Measurements from ENCODE around the gene DISP3.

DNA sequence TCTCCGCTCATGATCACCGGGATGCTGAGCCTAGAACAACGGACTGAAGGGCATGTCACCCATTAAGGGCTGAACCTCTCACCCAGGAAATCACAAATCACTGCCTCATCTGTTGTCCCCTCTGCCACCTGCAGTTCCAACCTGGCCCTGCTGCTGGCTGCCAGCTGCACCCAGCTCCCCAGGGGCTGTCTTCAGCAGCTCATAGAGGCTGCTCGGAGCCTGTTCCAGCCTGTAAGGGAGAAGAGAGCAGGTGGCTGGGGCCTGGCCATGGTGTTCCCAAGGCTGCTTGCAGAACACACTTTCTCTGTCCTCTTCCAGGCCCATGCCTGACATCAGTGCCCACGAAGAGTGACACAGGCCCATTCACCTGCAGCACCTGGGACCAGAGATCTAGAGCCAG, 44.5 kb upstream of the DISP3 start:
- TF ChIP-seq, protein P1, sequence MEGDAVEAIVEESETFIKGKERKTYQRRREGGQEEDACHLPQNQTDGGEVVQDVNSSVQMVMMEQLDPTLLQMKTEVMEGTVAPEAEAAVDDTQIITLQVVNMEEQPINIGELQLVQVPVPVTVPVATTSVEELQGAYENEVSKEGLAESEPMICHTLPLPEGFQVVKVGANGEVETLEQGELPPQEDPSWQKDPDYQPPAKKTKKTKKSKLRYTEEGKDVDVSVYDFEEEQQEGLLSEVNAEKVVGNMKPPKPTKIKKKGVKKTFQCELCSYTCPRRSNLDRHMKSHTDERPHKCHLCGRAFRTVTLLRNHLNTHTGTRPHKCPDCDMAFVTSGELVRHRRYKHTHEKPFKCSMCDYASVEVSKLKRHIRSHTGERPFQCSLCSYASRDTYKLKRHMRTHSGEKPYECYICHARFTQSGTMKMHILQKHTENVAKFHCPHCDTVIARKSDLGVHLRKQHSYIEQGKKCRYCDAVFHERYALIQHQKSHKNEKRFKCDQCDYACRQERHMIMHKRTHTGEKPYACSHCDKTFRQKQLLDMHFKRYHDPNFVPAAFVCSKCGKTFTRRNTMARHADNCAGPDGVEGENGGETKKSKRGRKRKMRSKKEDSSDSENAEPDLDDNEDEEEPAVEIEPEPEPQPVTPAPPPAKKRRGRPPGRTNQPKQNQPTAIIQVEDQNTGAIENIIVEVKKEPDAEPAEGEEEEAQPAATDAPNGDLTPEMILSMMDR (IDR thresholded peaks at IDR 0.05) = no peak
- TF ChIP-seq, protein P2, sequence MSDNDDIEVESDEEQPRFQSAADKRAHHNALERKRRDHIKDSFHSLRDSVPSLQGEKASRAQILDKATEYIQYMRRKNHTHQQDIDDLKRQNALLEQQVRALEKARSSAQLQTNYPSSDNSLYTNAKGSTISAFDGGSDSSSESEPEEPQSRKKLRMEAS (IDR thresholded peaks at IDR 0.05; ENCODE audit: low read depth) = no peak
- TF ChIP-seq, protein P3, sequence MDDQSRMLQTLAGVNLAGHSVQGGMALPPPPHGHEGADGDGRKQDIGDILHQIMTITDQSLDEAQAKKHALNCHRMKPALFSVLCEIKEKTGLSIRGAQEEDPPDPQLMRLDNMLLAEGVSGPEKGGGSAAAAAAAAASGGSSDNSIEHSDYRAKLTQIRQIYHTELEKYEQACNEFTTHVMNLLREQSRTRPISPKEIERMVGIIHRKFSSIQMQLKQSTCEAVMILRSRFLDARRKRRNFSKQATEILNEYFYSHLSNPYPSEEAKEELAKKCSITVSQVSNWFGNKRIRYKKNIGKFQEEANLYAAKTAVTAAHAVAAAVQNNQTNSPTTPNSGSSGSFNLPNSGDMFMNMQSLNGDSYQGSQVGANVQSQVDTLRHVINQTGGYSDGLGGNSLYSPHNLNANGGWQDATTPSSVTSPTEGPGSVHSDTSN (IDR thresholded peaks at IDR 0.05) = no peak
- TF ChIP-seq FOSL2 (IDR thresholded peaks at IDR 0.05; ENCODE audit: borderline replicate concordance, low read depth) = no peak
- TF ChIP-seq, protein P4, sequence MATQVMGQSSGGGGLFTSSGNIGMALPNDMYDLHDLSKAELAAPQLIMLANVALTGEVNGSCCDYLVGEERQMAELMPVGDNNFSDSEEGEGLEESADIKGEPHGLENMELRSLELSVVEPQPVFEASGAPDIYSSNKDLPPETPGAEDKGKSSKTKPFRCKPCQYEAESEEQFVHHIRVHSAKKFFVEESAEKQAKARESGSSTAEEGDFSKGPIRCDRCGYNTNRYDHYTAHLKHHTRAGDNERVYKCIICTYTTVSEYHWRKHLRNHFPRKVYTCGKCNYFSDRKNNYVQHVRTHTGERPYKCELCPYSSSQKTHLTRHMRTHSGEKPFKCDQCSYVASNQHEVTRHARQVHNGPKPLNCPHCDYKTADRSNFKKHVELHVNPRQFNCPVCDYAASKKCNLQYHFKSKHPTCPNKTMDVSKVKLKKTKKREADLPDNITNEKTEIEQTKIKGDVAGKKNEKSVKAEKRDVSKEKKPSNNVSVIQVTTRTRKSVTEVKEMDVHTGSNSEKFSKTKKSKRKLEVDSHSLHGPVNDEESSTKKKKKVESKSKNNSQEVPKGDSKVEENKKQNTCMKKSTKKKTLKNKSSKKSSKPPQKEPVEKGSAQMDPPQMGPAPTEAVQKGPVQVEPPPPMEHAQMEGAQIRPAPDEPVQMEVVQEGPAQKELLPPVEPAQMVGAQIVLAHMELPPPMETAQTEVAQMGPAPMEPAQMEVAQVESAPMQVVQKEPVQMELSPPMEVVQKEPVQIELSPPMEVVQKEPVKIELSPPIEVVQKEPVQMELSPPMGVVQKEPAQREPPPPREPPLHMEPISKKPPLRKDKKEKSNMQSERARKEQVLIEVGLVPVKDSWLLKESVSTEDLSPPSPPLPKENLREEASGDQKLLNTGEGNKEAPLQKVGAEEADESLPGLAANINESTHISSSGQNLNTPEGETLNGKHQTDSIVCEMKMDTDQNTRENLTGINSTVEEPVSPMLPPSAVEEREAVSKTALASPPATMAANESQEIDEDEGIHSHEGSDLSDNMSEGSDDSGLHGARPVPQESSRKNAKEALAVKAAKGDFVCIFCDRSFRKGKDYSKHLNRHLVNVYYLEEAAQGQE (IDR thresholded peaks at IDR 0.05; ENCODE audit: low read depth, low read length) = no peak
